ENCODE measurements around the gene CBLN2. TPM values are rescaled to one million over a fixed set of nuclear protein-coding genes. Genes with fewer than 3 reads are reported as not detected.

The CBLN2 gene
- polyA plus RNA-seq, 3 donors, result not detected

- H2AFZ ChIP-seq (ENCODE audit: insufficient read depth, low read depth, low read length, poor library complexity, severe bottlenecking), result no peak overlapping the region
- H3K27me3 ChIP-seq (ENCODE audit: control insufficient read depth in 2 of 2, insufficient read depth in 2 of 2, low read length in 2 of 2), result no peaks in the 10 kb centered on the region
- H3K4me1 Mint-ChIP-seq, result no peaks in the 10 kb centered on the region
- H3K4me3 ChIP-seq (replicated peaks in 1 of 3; ENCODE audit: low read depth in 2 of 3, low read length in 3 of 3), result no peak overlapping the region
- peaks cover 3 to 11% (median 6%) of the 10 kb centered on the region in 7 donors for H3K9me3 Mint-ChIP-seq
- H3K36me3 Mint-ChIP-seq, result no peaks in the 10 kb centered on the region
- no peaks in the 10 kb centered on the region for H3K36me3 ChIP-seq (replicated peaks in 1 of 2; ENCODE audit: control insufficient read depth in 1 of 2, insufficient read depth in 2 of 2, low read length in 2 of 2)
- no peak overlapping the region for H3K4me3 Mint-ChIP-seq
- no peak for TF ChIP-seq CTCF (IDR thresholded peaks at IDR 0.05)
- 100% methylated on average over 3 of the region's 3 CpGs for WGBS (ENCODE audit: insufficient coverage)
- intact Hi-C loops (cut with micrococcal nuclease), result no loop called here
- no peak overlapping the region for H3K27ac Mint-ChIP-seq
- no peaks in the 10 kb centered on the region for H3K4me1 ChIP-seq (ENCODE audit: control insufficient read depth in 1 of 2, insufficient read depth in 2 of 2, low read length in 2 of 2)
- no peaks in the 10 kb centered on the region for H4K20me1 ChIP-seq (ENCODE audit: insufficient read depth, low read length)
- H3K27me3 Mint-ChIP-seq (ENCODE audit: low read depth in 3 of 3), result peaks cover 0 to 1% (median 0%) of the 10 kb centered on the region in 3 donors
- DNase-seq, result no peak
- H3K9ac ChIP-seq (ENCODE audit: insufficient read depth, low read length, poor library complexity, severe bottlenecking), result no peak overlapping the region
- peaks cover 0 to 15% of the 10 kb centered on the region in 2 donors for H3K9me3 ChIP-seq (replicated peaks in 1 of 2; ENCODE audit: control insufficient read depth in 1 of 2, insufficient read depth in 1 of 2, low read length in 2 of 2)
- no peak overlapping the region for H3K4me2 ChIP-seq (replicated peaks; ENCODE audit: extremely low read depth, low read length, poor library complexity, severe bottlenecking)
- H3K27ac ChIP-seq (ENCODE audit: low read depth in 1 of 2, low read length in 2 of 2), result no peak overlapping the region
- no peaks in the 10 kb centered on the region for H3K79me2 ChIP-seq (ENCODE audit: insufficient read depth, low read length)
Observed at GRCh38 chr18:72584787-72585186, 40.6 kb upstream of the CBLN2 start.

- H3K36me3 Mint-ChIP-seq, result no peaks in the 10 kb centered on the region
- no peak overlapping the region for H3K4me2 ChIP-seq (replicated peaks; ENCODE audit: extremely low read depth, low read length, poor library complexity, severe bottlenecking)
- H3K9ac ChIP-seq (ENCODE audit: insufficient read depth, low read length, poor library complexity, severe bottlenecking), result no peak overlapping the region
Observed at GRCh38 chr18:72581976-72582375, 37.8 kb upstream of the CBLN2 start.

More at GRCh38 chr18:72581976-72582375, 37.8 kb upstream of the CBLN2 start:
- Mint-ChIP-seq H3K27ac (no peak overlapping the region), H3K9me3 (peaks cover 2 to 8% (median 3%) of the 10 kb centered on the region in 7 donors), H3K27me3 (ENCODE audit: low read depth in 3 of 3) (peaks cover 0 to 1% (median 0%) of the 10 kb centered on the region in 3 donors), H3K4me3 (no peak overlapping the region), H3K4me1 (no peaks in the 10 kb centered on the region)
- no peaks in the 10 kb centered on the region for H3K4me1 ChIP-seq (ENCODE audit: control insufficient read depth in 1 of 2, insufficient read depth in 2 of 2, low read length in 2 of 2)
- no peaks in the 10 kb centered on the region for H4K20me1 ChIP-seq (ENCODE audit: insufficient read depth, low read length)
- H2AFZ ChIP-seq (ENCODE audit: insufficient read depth, low read depth, low read length, poor library complexity, severe bottlenecking), result no peak overlapping the region
- WGBS (ENCODE audit: insufficient coverage), result no CpG with 5 or more reads among the region's 3 CpGs
- no peaks in the 10 kb centered on the region for H3K27me3 ChIP-seq (ENCODE audit: control insufficient read depth in 2 of 2, insufficient read depth in 2 of 2, low read length in 2 of 2)
- no peaks in the 10 kb centered on the region for H3K79me2 ChIP-seq (ENCODE audit: insufficient read depth, low read length)
- TF ChIP-seq CTCF (IDR thresholded peaks at IDR 0.05), result no peak
- H3K36me3 ChIP-seq (replicated peaks in 1 of 2; ENCODE audit: control insufficient read depth in 1 of 2, insufficient read depth in 2 of 2, low read length in 2 of 2), result no peaks in the 10 kb centered on the region
- DNase-seq, result no peak
- H3K4me3 ChIP-seq (replicated peaks in 1 of 3; ENCODE audit: low read depth in 2 of 3, low read length in 3 of 3), result no peak overlapping the region
- intact Hi-C loops (cut with micrococcal nuclease), result no loop called here
- peaks cover 0 to 15% of the 10 kb centered on the region in 2 donors for H3K9me3 ChIP-seq (replicated peaks in 1 of 2; ENCODE audit: control insufficient read depth in 1 of 2, insufficient read depth in 1 of 2, low read length in 2 of 2)
- no peak overlapping the region for H3K27ac ChIP-seq (ENCODE audit: low read depth in 1 of 2, low read length in 2 of 2)
